Astrocyte (in vitro differentiated cells and primary cell): ENCODE measurements around the gene CABLES1. TPM values are rescaled to one million over a fixed set of nuclear protein-coding genes. Genes with fewer than 3 reads are reported as not detected.

Source experiments
- DNase-seq: peaks from one replicate; pipeline ENCODE4 v3.0.0-alpha.2; 2010; ENCODE audit warnings: low read depth
- FAIRE-seq: peaks from 2 replicates; lab custom pipeline; 2011; peaks lifted over from hg19 to GRCh38; lab: Jason Lieb, UNC
- H2AFZ ChIP-seq: 2 replicates; pipeline ENCODE4 v1.6.0; 2012; ENCODE audit warnings: low read depth, low read length, inconsistent platforms
- H3K27ac ChIP-seq: 2 replicates; pipeline ENCODE4 v1.5.1; 2011; ENCODE audit warnings: low read depth, low read length, inconsistent platforms
- H3K27me3 ChIP-seq: 2 replicates; pipeline ENCODE4 v1.6.0; 2011; ENCODE audit warnings: low read length, inconsistent platforms; ENCODE audit not compliant: insufficient read depth
- H3K36me3 ChIP-seq: 2 replicates; pipeline ENCODE4 v1.5.1; 2011; ENCODE audit warnings: low read length, inconsistent platforms; ENCODE audit not compliant: insufficient read depth
- H3K4me1 ChIP-seq: 2 replicates; pipeline ENCODE4 v1.5.1; 2011; ENCODE audit warnings: low read length, inconsistent platforms; ENCODE audit not compliant: insufficient read depth
- H3K4me2 ChIP-seq: 2 replicates; pipeline ENCODE4 v1.6.0; 2012; ENCODE audit warnings: low read length, inconsistent platforms
- H3K4me3 ChIP-seq: 2 replicates; pipeline ENCODE4 v1.5.1; 2011; ENCODE audit warnings: low read depth, mild to moderate bottlenecking, low read length, inconsistent platforms; ENCODE audit not compliant: insufficient read depth
- H3K79me2 ChIP-seq: 2 replicates; pipeline ENCODE4 v1.6.0; 2012; ENCODE audit warnings: mild to moderate bottlenecking, low read length, inconsistent platforms; ENCODE audit not compliant: insufficient read depth
- H3K9ac ChIP-seq: 2 replicates; pipeline ENCODE4 v1.6.0; 2012; ENCODE audit warnings: mild to moderate bottlenecking, low read length, inconsistent platforms
- H3K9me3 ChIP-seq: 2 replicates; pipeline ENCODE4 v1.5.1; 2012; ENCODE audit warnings: low read depth, mild to moderate bottlenecking, low read length, inconsistent platforms; ENCODE audit not compliant: insufficient read depth
- H4K20me1 ChIP-seq: 2 replicates; pipeline ENCODE4 v1.6.0; 2012; ENCODE audit warnings: low read length, inconsistent platforms; ENCODE audit not compliant: insufficient read depth
- H3K27ac Mint-ChIP-seq: one replicate; pipeline ENCODE4 v1.8.0; 2021; ENCODE audit warnings: mild to moderate bottlenecking, mixed read lengths; ENCODE audit not compliant: unreplicated experiment
- H3K27me3 Mint-ChIP-seq: one replicate; pipeline ENCODE4 v1.8.0; 2021; ENCODE audit warnings: low read depth, mixed read lengths; ENCODE audit not compliant: unreplicated experiment
- H3K36me3 Mint-ChIP-seq: one replicate; pipeline ENCODE4 v1.8.0; 2021; ENCODE audit warnings: low read depth, mixed read lengths; ENCODE audit not compliant: unreplicated experiment
- H3K4me1 Mint-ChIP-seq: one replicate; pipeline ENCODE4 v1.8.0; 2021; ENCODE audit warnings: low read depth, mixed read lengths; ENCODE audit not compliant: unreplicated experiment
- H3K4me3 Mint-ChIP-seq: one replicate; pipeline ENCODE4 v1.8.0; 2021; ENCODE audit warnings: mild to moderate bottlenecking, moderate library complexity, mixed read lengths; ENCODE audit not compliant: unreplicated experiment
- H3K9me3 Mint-ChIP-seq: one replicate; pipeline ENCODE4 v1.8.0; 2021; ENCODE audit warnings: mild to moderate bottlenecking, mixed read lengths; ENCODE audit not compliant: unreplicated experiment
- EZH2 ChIP-seq: IDR thresholded peaks from 2 replicates; pipeline ENCODE4 v1.6.1; 2012; ENCODE audit warnings: mild to moderate bottlenecking, low read length, inconsistent platforms; ENCODE audit not compliant: insufficient read depth
- total RNA-seq: library from RNA; stranded (reverse); gene quantifications from 2 replicates; pipeline ENCODE4 v1.2.1, GENCODE V29; 2021
- TF ChIP-seq, protein P1 (sequence below): IDR thresholded peaks from 2 replicates; pipeline ENCODE4 v1.5.1; 2011; ENCODE audit warnings: low read depth, mild to moderate bottlenecking, inconsistent platforms, low read length, moderate library complexity; ENCODE audit not compliant: insufficient read depth

Gene CABLES1
- total RNA-seq, 1 donor from 2014 or later: 14.5 TPM

DNA sequence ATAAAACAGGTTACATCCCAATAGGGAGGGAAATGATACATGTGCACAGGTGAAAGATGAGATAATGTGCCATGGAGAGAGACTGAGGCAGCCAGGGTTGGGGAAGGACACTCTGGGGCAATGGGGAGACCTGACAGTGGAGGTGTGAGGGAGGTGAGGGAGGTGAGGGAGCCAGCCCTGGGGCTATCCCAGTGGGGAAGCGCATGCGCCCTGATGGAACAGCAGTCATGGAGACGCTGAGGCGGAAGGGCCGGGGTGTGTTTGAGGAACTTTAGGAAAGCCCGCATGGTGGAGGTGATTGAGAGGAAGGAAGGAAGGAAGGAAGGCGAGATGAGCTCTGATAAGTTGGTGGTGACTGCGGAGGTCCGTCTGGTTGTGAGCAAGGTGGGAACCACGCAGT, 66.5 kb downstream of the CABLES1 start:
- Histone ChIP-seq H3K4me2 (no peak overlapping the region), H3K9me3 (no peaks in the 10 kb centered on the region), H3K4me3 (no peak overlapping the region), H3K79me2 (no peaks in the 10 kb centered on the region), H3K36me3 (no peaks in the 10 kb centered on the region), H3K27me3 (no peaks in the 10 kb centered on the region), H3K27ac (no peak overlapping the region), H3K9ac (no peak overlapping the region), H3K4me1 (no peaks in the 10 kb centered on the region), H2AFZ (no peak overlapping the region), H4K20me1 (no peaks in the 10 kb centered on the region)
- FAIRE-seq: no peak
- no peak overlapping the region for H3K27ac Mint-ChIP-seq
- no peaks in the 10 kb centered on the region for H3K9me3 Mint-ChIP-seq
- H3K27me3 Mint-ChIP-seq: no peaks in the 10 kb centered on the region
- H3K36me3 Mint-ChIP-seq: peaks cover 30% of the 10 kb centered on the region
- peaks cover 4% of the 10 kb centered on the region for H3K4me1 Mint-ChIP-seq
- no peak for TF ChIP-seq EZH2
- TF ChIP-seq, protein P1, sequence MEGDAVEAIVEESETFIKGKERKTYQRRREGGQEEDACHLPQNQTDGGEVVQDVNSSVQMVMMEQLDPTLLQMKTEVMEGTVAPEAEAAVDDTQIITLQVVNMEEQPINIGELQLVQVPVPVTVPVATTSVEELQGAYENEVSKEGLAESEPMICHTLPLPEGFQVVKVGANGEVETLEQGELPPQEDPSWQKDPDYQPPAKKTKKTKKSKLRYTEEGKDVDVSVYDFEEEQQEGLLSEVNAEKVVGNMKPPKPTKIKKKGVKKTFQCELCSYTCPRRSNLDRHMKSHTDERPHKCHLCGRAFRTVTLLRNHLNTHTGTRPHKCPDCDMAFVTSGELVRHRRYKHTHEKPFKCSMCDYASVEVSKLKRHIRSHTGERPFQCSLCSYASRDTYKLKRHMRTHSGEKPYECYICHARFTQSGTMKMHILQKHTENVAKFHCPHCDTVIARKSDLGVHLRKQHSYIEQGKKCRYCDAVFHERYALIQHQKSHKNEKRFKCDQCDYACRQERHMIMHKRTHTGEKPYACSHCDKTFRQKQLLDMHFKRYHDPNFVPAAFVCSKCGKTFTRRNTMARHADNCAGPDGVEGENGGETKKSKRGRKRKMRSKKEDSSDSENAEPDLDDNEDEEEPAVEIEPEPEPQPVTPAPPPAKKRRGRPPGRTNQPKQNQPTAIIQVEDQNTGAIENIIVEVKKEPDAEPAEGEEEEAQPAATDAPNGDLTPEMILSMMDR: no peak
- no peak for DNase-seq
- no peak overlapping the region for H3K4me3 Mint-ChIP-seq

DNA sequence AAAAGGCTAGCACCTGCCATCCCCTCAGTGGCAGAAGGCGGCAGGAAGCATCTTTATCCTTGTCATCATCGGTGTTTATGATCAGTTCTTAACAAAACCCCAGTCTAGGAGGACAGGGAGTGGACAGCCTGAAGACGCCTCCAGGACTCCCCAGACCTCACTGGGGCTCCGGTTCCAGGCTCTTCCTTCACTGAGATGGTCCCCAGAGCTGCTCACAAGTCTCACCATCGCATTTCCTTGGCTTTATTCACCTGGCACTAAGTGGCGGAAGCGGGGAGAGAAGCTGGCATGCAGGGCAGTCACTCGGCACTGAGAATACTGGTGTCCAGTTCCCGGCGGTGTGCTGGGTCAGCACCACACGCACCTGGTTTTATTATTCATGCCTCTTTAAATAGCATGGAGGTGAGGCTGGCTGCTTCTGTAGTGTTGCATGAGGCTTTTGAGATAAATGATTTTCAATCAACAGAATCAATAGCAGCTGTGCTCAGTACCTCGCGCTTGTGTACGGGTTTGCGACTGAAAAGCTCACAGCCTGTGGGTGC, 68.7 kb downstream of the CABLES1 start:
- DNase-seq: no peak
- peaks cover 7% of the 10 kb centered on the region for H3K9me3 ChIP-seq
- H3K27me3 ChIP-seq: no peaks in the 10 kb centered on the region
- H3K4me3 ChIP-seq: no peak overlapping the region
- no peaks in the 10 kb centered on the region for H3K36me3 ChIP-seq
- H4K20me1 ChIP-seq: no peaks in the 10 kb centered on the region
- no peak overlapping the region for H2AFZ ChIP-seq
- Mint-ChIP-seq H3K36me3 (peaks cover 36% of the 10 kb centered on the region), H3K4me3 (no peak overlapping the region), H3K27me3 (no peaks in the 10 kb centered on the region), H3K27ac (no peak overlapping the region), H3K9me3 (peaks cover 6% of the 10 kb centered on the region), H3K4me1 (peaks cover 6% of the 10 kb centered on the region)
- no peak overlapping the region for H3K4me2 ChIP-seq
- TF ChIP-seq, protein P1: no peak
- TF ChIP-seq EZH2: no peak
- H3K9ac ChIP-seq: no peak overlapping the region
- H3K27ac ChIP-seq: no peak overlapping the region
- FAIRE-seq: no peak
- no peaks in the 10 kb centered on the region for H3K79me2 ChIP-seq
- H3K4me1 ChIP-seq: peaks cover 8% of the 10 kb centered on the region

DNA sequence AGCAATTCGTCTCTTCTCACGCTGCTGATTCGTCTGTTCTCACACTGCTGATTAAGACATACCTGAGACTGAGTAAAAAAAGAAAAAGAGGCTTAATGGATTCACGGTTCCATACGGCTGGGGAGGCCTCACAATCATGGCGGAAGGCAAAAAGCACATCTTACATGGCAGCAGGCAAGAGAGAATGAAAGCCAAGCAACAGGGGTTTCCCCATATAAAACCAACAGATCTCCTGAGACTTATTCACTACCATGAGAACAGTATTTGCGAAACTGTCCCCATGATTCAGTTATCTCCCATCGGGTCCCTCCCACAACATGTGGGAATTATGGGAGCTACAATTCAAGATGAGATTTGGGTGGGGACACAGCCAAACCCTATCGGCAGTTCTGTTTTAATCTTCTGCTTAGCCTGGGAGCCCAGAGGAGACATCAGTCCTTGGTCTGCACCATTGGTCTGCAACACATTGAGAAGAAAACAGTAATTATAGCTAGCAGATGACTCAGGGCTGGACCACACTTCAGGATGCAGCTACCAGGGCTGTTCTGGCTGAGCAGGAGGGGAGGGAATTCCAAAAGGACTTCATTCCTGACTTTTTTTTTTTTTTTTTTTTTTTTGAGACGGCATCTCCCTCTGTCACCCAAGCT, 69.4 kb downstream of the CABLES1 start:
- Histone ChIP-seq H3K27me3 (no peaks in the 10 kb centered on the region), H3K4me1 (peaks cover 8% of the 10 kb centered on the region), H3K4me3 (no peak overlapping the region), H3K9me3 (peaks cover 7% of the 10 kb centered on the region), H3K36me3 (no peaks in the 10 kb centered on the region), H4K20me1 (no peaks in the 10 kb centered on the region), H3K79me2 (no peaks in the 10 kb centered on the region), H3K9ac (no peak overlapping the region), H2AFZ (no peak overlapping the region), H3K4me2 (no peak overlapping the region), H3K27ac (no peak overlapping the region)
- H3K9me3 Mint-ChIP-seq: peaks cover 10% of the 10 kb centered on the region
- no peaks in the 10 kb centered on the region for H3K27me3 Mint-ChIP-seq
- H3K27ac Mint-ChIP-seq: no peak overlapping the region
- peaks cover 38% of the 10 kb centered on the region for H3K36me3 Mint-ChIP-seq
- FAIRE-seq (no peak), DNase-seq (no peak)
- peaks cover 6% of the 10 kb centered on the region for H3K4me1 Mint-ChIP-seq
- H3K4me3 Mint-ChIP-seq: no peak overlapping the region
- TF ChIP-seq, protein P1: no peak
